Measurements from ENCODE around the gene CALM1.

CALM1 gene

GRCh38 chr14:90429754-90430153 is 32.9 kb downstream of the CALM1 start:
- no peak for TF ChIP-seq REST (IDR thresholded peaks at IDR 0.05; ENCODE audit: insufficient read depth in 1 of 2, low read depth in 2 of 2, low read length in 2 of 2)
- no peak for TF ChIP-seq TAF1 (IDR thresholded peaks at IDR 0.05; ENCODE audit: borderline replicate concordance, insufficient read depth, low read length)
- no peak for TF ChIP-seq POLR2AphosphoS5 (IDR thresholded peaks at IDR 0.05; ENCODE audit: low read depth, low read length)
- no peak for TF ChIP-seq SIN3A (IDR thresholded peaks at IDR 0.05; ENCODE audit: borderline replicate concordance, insufficient read depth, low read length)
- TF ChIP-seq FOXP2 (optimal IDR thresholded peaks at IDR 0.05; ENCODE audit: borderline replicate concordance, extremely low read depth, extremely low read length, insufficient read depth) = no peak

- TF ChIP-seq TAF1 (IDR thresholded peaks at IDR 0.05; ENCODE audit: borderline replicate concordance, insufficient read depth, low read length) (no peak), SIN3A (IDR thresholded peaks at IDR 0.05; ENCODE audit: borderline replicate concordance, insufficient read depth, low read length) (no peak), FOXP2 (optimal IDR thresholded peaks at IDR 0.05; ENCODE audit: borderline replicate concordance, extremely low read depth, extremely low read length, insufficient read depth) (no peak), POLR2AphosphoS5 (IDR thresholded peaks at IDR 0.05; ENCODE audit: low read depth, low read length) (no peak), REST (IDR thresholded peaks at IDR 0.05; ENCODE audit: insufficient read depth in 1 of 2, low read depth in 2 of 2, low read length in 2 of 2) (no peak)
Measured at GRCh38 chr14:90434370-90435020, 37.7 kb downstream of the CALM1 start.

- no peak for TF ChIP-seq SIN3A (IDR thresholded peaks at IDR 0.05; ENCODE audit: borderline replicate concordance, insufficient read depth, low read length)
- no peak for TF ChIP-seq POLR2AphosphoS5 (IDR thresholded peaks at IDR 0.05; ENCODE audit: low read depth, low read length)
- no peak for TF ChIP-seq TAF1 (IDR thresholded peaks at IDR 0.05; ENCODE audit: borderline replicate concordance, insufficient read depth, low read length)
- TF ChIP-seq REST (IDR thresholded peaks at IDR 0.05; ENCODE audit: insufficient read depth in 1 of 2, low read depth in 2 of 2, low read length in 2 of 2) = no peak
- no peak for TF ChIP-seq FOXP2 (optimal IDR thresholded peaks at IDR 0.05; ENCODE audit: borderline replicate concordance, extremely low read depth, extremely low read length, insufficient read depth)
Measured at GRCh38 chr14:90438841-90439240, 42.0 kb downstream of the CALM1 start.

GRCh38 chr14:90440021-90440451 is 43.2 kb downstream of the CALM1 start:
- TF ChIP-seq REST (IDR thresholded peaks at IDR 0.05; ENCODE audit: insufficient read depth in 1 of 2, low read depth in 2 of 2, low read length in 2 of 2) (no peak), POLR2AphosphoS5 (IDR thresholded peaks at IDR 0.05; ENCODE audit: low read depth, low read length) (no peak), TAF1 (IDR thresholded peaks at IDR 0.05; ENCODE audit: borderline replicate concordance, insufficient read depth, low read length) (no peak), SIN3A (IDR thresholded peaks at IDR 0.05; ENCODE audit: borderline replicate concordance, insufficient read depth, low read length) (no peak), FOXP2 (optimal IDR thresholded peaks at IDR 0.05; ENCODE audit: borderline replicate concordance, extremely low read depth, extremely low read length, insufficient read depth) (no peak)
